CD8-positive, alpha-beta memory T cell (primary cell): ENCODE measurements around the gene LYST. TPM values are rescaled to one million over a fixed set of nuclear protein-coding genes. Genes with fewer than 3 reads are reported as not detected.

Source experiments
- CTCF ChIA-PET: fragments of 350-600 bp; sonication (Branson Sonifier 250); formaldehyde crosslinking; loops from one replicate; lab custom pipeline; 2021; ENCODE audit warnings: antibody characterized with exemption; lab: Charles Lee
- POLR2A ChIA-PET: fragments of 350-600 bp; sonication (Branson Sonifier 250); formaldehyde crosslinking; loops from one replicate; lab custom pipeline; 2021; ENCODE audit warnings: antibody characterized with exemption; lab: Charles Lee
- DNase-seq, 5 donors: peaks; one replicate each; pipeline versions ENCODE4 v3.0.0 to v3.0.0-alpha.2; 2020 to 2022; ENCODE audit warnings: mixed read lengths in 1 of 5
- H3K27ac ChIP-seq: one replicate; pipeline ENCODE4 v1.7.0; 2013; ENCODE audit warnings: low read depth, mild to moderate bottlenecking, low read length, moderate library complexity
- H3K27me3 ChIP-seq: 2 replicates; pipeline ENCODE4 v1.7.0; 2013; ENCODE audit warnings: low read length, mild to moderate bottlenecking; ENCODE audit not compliant: insufficient read depth, poor library complexity, severe bottlenecking
- H3K36me3 ChIP-seq: 2 replicates; pipeline ENCODE4 v1.7.0; 2013; ENCODE audit warnings: mild to moderate bottlenecking, low read length, moderate library complexity; ENCODE audit not compliant: insufficient read depth
- H3K4me1 ChIP-seq: 2 replicates; pipeline ENCODE4 v1.7.0; 2013; ENCODE audit warnings: mild to moderate bottlenecking, low read length, moderate library complexity; ENCODE audit not compliant: insufficient read depth
- H3K4me3 ChIP-seq: 2 replicates; pipeline ENCODE4 v1.7.0; 2013; ENCODE audit warnings: mild to moderate bottlenecking, low read length
- H3K9me3 ChIP-seq: 2 replicates; pipeline ENCODE4 v1.7.0; 2013; ENCODE audit warnings: mild to moderate bottlenecking, low read length
- H3K27ac Mint-ChIP-seq, 8 donors: one replicate each; pipeline ENCODE4 v1.8.0; 2020 to 2021; ENCODE audit warnings: mixed read lengths in 8 of 8, mild to moderate bottlenecking in 6 of 8, inconsistent platforms in 3 of 8, moderate library complexity in 3 of 8
- H3K27me3 Mint-ChIP-seq, 2 donors: one replicate each; pipeline ENCODE4 v1.8.0; 2020 to 2021; ENCODE audit warnings: mixed read lengths in 2 of 2, mild to moderate bottlenecking in 1 of 2, moderate library complexity in 1 of 2
- H3K36me3 Mint-ChIP-seq, 3 donors: one replicate each; pipeline ENCODE4 v1.8.0; 2020 to 2021; ENCODE audit warnings: mixed read lengths in 3 of 3, inconsistent platforms in 1 of 3, mild to moderate bottlenecking in 1 of 3
- H3K4me1 Mint-ChIP-seq, 3 donors: one replicate each; pipeline ENCODE4 v1.8.0; 2020 to 2021; ENCODE audit warnings: mixed read lengths in 3 of 3, inconsistent platforms in 1 of 3, mild to moderate bottlenecking in 1 of 3
- H3K4me3 Mint-ChIP-seq, 7 donors: one replicate each; pipeline ENCODE4 v1.8.0; 2020 to 2021; ENCODE audit warnings: mixed read lengths in 7 of 7, mild to moderate bottlenecking in 6 of 7, moderate library complexity in 4 of 7, inconsistent platforms in 2 of 7
- H3K9me3 Mint-ChIP-seq, 5 donors: one replicate each; pipeline ENCODE4 v1.8.0; 2020 to 2022; ENCODE audit warnings: mixed read lengths in 5 of 5, mild to moderate bottlenecking in 3 of 5, moderate library complexity in 2 of 5, inconsistent platforms in 1 of 5
- polyA plus RNA-seq: library from polyadenylated mRNA; unstranded; fragments of 300-500 nt; fragmentation: Illumina TruSeq; gene quantifications from one replicate; pipeline ENCODE4 v1.2.3, GENCODE V29; 2021
- total RNA-seq, 2 experiments: library from RNA; stranded (reverse); gene quantifications; one replicate each; pipeline ENCODE4 v1.2.3, GENCODE V29; 2021

The LYST gene
- total and polyA plus RNA-seq, 3 experiments from 2014 or later: 24.1 to 79.9 (median 76.9) TPM

GRCh38 chr1:235710687-235711086, 156.0 kb downstream of the LYST start:
- no peak overlapping the region for H3K4me3 Mint-ChIP-seq
- POLR2A ChIA-PET: no interaction called here
- H3K27me3 Mint-ChIP-seq: no peaks in the 10 kb centered on the region
- Histone ChIP-seq H3K4me3 (no peak overlapping the region), H3K27me3 (no peaks in the 10 kb centered on the region), H3K27ac (no peak overlapping the region), H3K4me1 (no peaks in the 10 kb centered on the region), H3K36me3 (peaks cover 25% of the 10 kb centered on the region), H3K9me3 (no peaks in the 10 kb centered on the region)
- CTCF ChIA-PET: interaction anchor here (1.2 kb wide), 1 partner anchor 261 kb away, joined by 5 read pairs; no protein-coding TSS in a partner anchor
- no peaks in the 10 kb centered on the region for H3K4me1 Mint-ChIP-seq
- no peaks in the 10 kb centered on the region for H3K9me3 Mint-ChIP-seq
- H3K27ac Mint-ChIP-seq: no peak overlapping the region
- DNase-seq: no peak
- peaks cover 12 to 79% (median 35%) of the 10 kb centered on the region in 3 donors for H3K36me3 Mint-ChIP-seq

DNA sequence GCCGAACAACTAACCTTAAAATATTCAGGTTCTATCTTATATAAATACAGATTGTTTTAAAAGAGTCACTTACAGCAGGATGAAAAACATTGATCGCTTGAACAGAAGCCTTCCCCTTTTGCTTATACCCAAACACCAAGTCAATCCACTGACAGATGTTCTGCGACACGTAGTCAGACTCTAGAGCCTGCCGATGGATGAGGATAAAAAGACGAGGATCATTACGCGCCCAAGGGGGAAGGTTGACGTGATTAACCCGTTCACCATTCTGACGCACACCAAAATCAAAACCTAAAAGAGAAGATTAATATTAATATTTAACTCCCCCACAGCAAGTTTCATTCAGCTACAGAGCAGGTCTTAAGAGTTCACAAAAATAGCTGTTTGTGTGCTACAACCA, 157.7 kb downstream of the LYST start:
- H3K4me3 ChIP-seq: no peak overlapping the region
- Mint-ChIP-seq H3K36me3 (peaks cover 8 to 75% (median 26%) of the 10 kb centered on the region in 3 donors), H3K4me1 (no peaks in the 10 kb centered on the region), H3K27ac (peak overlapping the region in 2 of 8 donors; percentile 36 to 51), H3K4me3 (no peak overlapping the region), H3K9me3 (no peaks in the 10 kb centered on the region), H3K27me3 (no peaks in the 10 kb centered on the region)
- H3K4me1 ChIP-seq: no peaks in the 10 kb centered on the region
- no peak overlapping the region for H3K27ac ChIP-seq
- H3K27me3 ChIP-seq: no peaks in the 10 kb centered on the region
- CTCF ChIA-PET: no interaction called here
- DNase-seq: no peak
- H3K36me3 ChIP-seq: peaks cover 25% of the 10 kb centered on the region
- POLR2A ChIA-PET: no interaction called here
- no peaks in the 10 kb centered on the region for H3K9me3 ChIP-seq

DNA sequence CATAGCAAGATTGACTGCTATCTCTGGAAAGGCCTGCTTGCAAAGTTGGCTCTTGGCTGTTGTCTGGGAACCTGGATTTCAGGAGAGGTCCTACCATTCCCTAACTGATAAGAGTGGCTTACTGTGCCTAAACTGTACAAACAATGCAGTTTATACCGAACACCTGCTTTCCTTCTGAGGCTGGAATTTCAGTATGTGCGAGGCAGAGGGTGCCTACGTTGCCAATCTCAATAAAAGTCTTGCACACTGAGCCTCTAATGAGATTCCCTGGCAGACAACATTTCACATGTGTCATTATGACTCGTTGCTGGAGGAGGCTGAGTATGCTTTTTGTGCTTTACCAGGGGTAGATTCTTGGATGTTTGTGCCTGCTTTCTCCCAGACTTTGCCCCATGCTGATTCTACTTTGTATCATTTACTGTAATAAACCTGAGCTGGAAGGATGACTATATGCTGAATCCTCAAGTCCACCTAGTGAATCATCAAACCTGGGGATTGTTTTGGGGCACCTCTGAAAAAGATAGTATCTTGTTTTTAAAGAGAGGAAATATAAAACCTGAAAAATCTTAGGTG, 158.2 kb downstream of the LYST start:
- no peak overlapping the region for H3K27ac ChIP-seq
- POLR2A ChIA-PET: no interaction called here
- H3K9me3 Mint-ChIP-seq: no peaks in the 10 kb centered on the region
- peaks cover 25% of the 10 kb centered on the region for H3K36me3 ChIP-seq
- H3K9me3 ChIP-seq: no peaks in the 10 kb centered on the region
- H3K4me3 Mint-ChIP-seq: no peak overlapping the region
- no peaks in the 10 kb centered on the region for H3K27me3 ChIP-seq
- no peaks in the 10 kb centered on the region for H3K4me1 Mint-ChIP-seq
- CTCF ChIA-PET: no interaction called here
- no peak overlapping the region for H3K27ac Mint-ChIP-seq
- H3K36me3 Mint-ChIP-seq: peaks cover 4 to 76% (median 28%) of the 10 kb centered on the region in 3 donors
- H3K4me3 ChIP-seq: no peak overlapping the region
- DNase-seq: no peak
- H3K27me3 Mint-ChIP-seq: no peaks in the 10 kb centered on the region
- no peaks in the 10 kb centered on the region for H3K4me1 ChIP-seq

DNA sequence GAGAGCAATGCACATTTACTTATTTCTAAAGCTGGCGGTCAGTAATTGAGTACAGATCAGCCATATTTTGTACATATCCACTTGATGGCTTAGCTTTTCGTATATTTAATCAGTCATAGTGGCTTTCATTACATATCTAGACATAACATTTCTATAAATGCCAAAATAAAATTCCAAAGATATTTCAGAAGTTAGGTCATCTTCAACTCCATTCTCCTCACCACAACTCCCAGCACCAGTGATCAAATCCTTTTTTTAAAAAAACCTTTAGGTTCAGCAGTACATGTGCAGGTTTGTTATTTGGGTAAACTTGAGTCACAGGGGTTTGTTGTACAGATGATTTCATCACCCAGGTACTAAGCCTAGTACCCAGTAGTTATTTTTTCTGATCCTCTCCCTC, 163.2 kb downstream of the LYST start:
- POLR2A ChIA-PET: no interaction called here
- Mint-ChIP-seq H3K4me1 (peaks cover 0 to 5% (median 2%) of the 10 kb centered on the region in 3 donors), H3K27ac (no peak overlapping the region), H3K4me3 (no peak overlapping the region), H3K36me3 (peaks cover 15 to 85% (median 40%) of the 10 kb centered on the region in 3 donors), H3K9me3 (no peaks in the 10 kb centered on the region), H3K27me3 (peaks cover 0 to 2% of the 10 kb centered on the region in 2 donors)
- Histone ChIP-seq H3K4me3 (no peak overlapping the region), H3K27me3 (no peaks in the 10 kb centered on the region), H3K36me3 (peaks cover 11% of the 10 kb centered on the region), H3K9me3 (no peaks in the 10 kb centered on the region), H3K27ac (no peak overlapping the region), H3K4me1 (no peaks in the 10 kb centered on the region)
- CTCF ChIA-PET: interaction anchor here (0.6 kb wide), 1 partner anchor 45 kb away, joined by 3 read pairs; no protein-coding TSS in a partner anchor
- no peak for DNase-seq

DNA sequence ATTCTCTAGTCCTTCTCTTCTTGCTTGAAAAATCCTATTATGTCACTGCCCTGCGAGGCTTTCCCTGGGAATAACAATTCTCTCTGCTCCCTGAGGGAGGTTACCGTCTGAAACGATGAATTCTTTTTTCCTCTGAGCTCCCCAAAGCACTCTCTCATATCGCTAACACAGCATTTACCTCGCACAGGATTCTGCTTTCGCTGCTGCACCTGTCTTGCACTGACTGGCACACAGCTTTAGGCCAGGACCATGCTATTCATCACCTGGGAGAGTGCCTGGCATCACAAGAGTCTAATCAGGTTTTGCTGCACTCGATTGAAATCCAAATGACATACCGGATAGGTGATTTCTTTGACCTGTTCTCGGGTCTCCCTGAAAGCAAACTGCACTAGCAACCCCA, 164.3 kb downstream of the LYST start:
- no peak for DNase-seq
- Mint-ChIP-seq H3K9me3 (no peaks in the 10 kb centered on the region), H3K27ac (no peak overlapping the region), H3K4me1 (peaks cover 6 to 13% (median 10%) of the 10 kb centered on the region in 3 donors), H3K36me3 (peaks cover 14 to 84% (median 42%) of the 10 kb centered on the region in 3 donors), H3K27me3 (peaks cover 0 to 2% of the 10 kb centered on the region in 2 donors), H3K4me3 (no peak overlapping the region)
- H3K4me1 ChIP-seq: no peaks in the 10 kb centered on the region
- H3K27me3 ChIP-seq: no peaks in the 10 kb centered on the region
- H3K27ac ChIP-seq: no peak overlapping the region
- H3K4me3 ChIP-seq: no peak overlapping the region
- CTCF ChIA-PET: no interaction called here
- POLR2A ChIA-PET: no interaction called here
- H3K36me3 ChIP-seq: peaks cover 7% of the 10 kb centered on the region
- no peaks in the 10 kb centered on the region for H3K9me3 ChIP-seq

GRCh38 chr1:235697508-235697907, 169.2 kb downstream of the LYST start:
- POLR2A ChIA-PET: no interaction called here
- H3K9me3 Mint-ChIP-seq: no peaks in the 10 kb centered on the region
- no peak overlapping the region for H3K4me3 ChIP-seq

DNA sequence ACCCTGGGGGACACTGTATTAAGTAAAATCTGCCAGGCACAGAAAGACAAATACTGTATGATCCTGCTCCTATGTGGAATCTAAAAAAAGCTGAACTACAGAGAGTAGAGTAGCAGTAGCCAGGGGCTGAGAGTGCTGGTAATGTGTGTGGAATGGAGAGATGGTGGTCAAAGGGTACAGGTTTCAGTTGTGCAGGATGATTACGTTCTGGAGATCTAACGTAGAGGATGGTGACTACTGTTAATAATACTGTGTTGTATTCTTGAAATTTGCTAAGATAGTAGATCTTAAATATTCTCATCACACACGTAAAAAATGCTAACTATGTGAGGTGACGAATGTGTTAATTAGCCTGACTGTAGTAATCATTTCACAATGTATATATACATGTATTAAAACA, 177.3 kb downstream of the LYST start:
- Mint-ChIP-seq H3K27ac (no peak overlapping the region), H3K27me3 (no peaks in the 10 kb centered on the region), H3K4me1 (no peaks in the 10 kb centered on the region), H3K36me3 (peaks cover 20 to 70% (median 28%) of the 10 kb centered on the region in 3 donors), H3K4me3 (no peak overlapping the region), H3K9me3 (no peaks in the 10 kb centered on the region)
- ChIA-PET CTCF (interaction anchor here (1.1 kb wide), 1 partner anchor 171 kb away, joined by 3 read pairs; no protein-coding TSS in a partner anchor), POLR2A (no interaction called here)
- Histone ChIP-seq H3K27ac (no peak overlapping the region), H3K4me1 (no peaks in the 10 kb centered on the region), H3K4me3 (no peak overlapping the region), H3K27me3 (no peaks in the 10 kb centered on the region), H3K36me3 (peaks cover 4% of the 10 kb centered on the region), H3K9me3 (no peaks in the 10 kb centered on the region)
- DNase-seq: no peak

More at GRCh38 chr1:235697508-235697907, 169.2 kb downstream of the LYST start:
- H3K36me3 Mint-ChIP-seq: peaks cover 16 to 85% (median 35%) of the 10 kb centered on the region in 3 donors
- Histone ChIP-seq H3K27me3 (no peaks in the 10 kb centered on the region), H3K36me3 (peaks cover 8% of the 10 kb centered on the region), H3K4me1 (no peaks in the 10 kb centered on the region), H3K9me3 (no peaks in the 10 kb centered on the region), H3K27ac (no peak overlapping the region)
- peak overlapping the region; percentile 2 to 68 (median 32) for H3K27ac Mint-ChIP-seq
- H3K4me1 Mint-ChIP-seq: peaks cover 8 to 15% (median 12%) of the 10 kb centered on the region in 3 donors
- H3K4me3 Mint-ChIP-seq: no peak overlapping the region
- H3K27me3 Mint-ChIP-seq: peaks cover 0 to 2% of the 10 kb centered on the region in 2 donors
- CTCF ChIA-PET: no interaction called here
- peak in 1 of 5 donors; percentile 44 for DNase-seq

DNA sequence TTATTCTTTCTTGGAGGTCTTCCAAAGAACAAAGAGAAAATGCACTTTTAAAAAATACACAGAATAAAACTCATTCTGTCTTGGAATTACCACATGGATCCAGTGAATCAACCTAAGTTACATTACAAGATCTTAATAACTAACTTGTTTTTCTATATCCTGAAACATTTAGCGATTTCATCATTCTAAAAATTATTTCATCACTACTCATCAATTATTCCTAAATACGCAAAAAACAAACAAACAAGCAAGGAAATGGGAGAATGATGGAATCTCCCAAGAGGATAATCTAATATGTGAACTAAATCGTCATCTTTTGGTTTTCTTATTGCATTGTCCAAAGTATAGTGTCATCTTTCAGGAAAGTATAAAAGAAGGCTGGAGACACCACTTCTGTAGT, 178.6 kb downstream of the LYST start:
- POLR2A ChIA-PET: no interaction called here
- DNase-seq: no peak
- H3K4me1 ChIP-seq: no peaks in the 10 kb centered on the region
- Mint-ChIP-seq H3K4me3 (no peak overlapping the region), H3K27ac (peak overlapping the region in 1 of 8 donors; percentile 17), H3K36me3 (peaks cover 20 to 74% (median 27%) of the 10 kb centered on the region in 3 donors), H3K27me3 (no peaks in the 10 kb centered on the region), H3K9me3 (no peaks in the 10 kb centered on the region), H3K4me1 (no peaks in the 10 kb centered on the region)
- H3K4me3 ChIP-seq: no peak overlapping the region
- CTCF ChIA-PET: no interaction called here
- peaks cover 4% of the 10 kb centered on the region for H3K36me3 ChIP-seq
- no peaks in the 10 kb centered on the region for H3K9me3 ChIP-seq
- H3K27me3 ChIP-seq: no peaks in the 10 kb centered on the region
- no peak overlapping the region for H3K27ac ChIP-seq
